Esophagus mucosa (tissue), 1 donor: ENCODE results near the gene EPB41L3. TPM values are rescaled to one million over a fixed set of nuclear protein-coding genes. Genes with fewer than 3 reads are reported as not detected.
"Not testable (repeated sequence)": the region's sequence is repeated elsewhere in the genome, so short reads cannot be mapped to it uniquely, and the experiment has no call there.

Experiments used
- ATAC-seq: fragments of 200-7000 bp; cut with Tn5 transposase; one replicate; pipeline ENCODE4 v1.9.1; 2020
- total RNA-seq: library from RNA; stranded (reverse); gene quantifications from one replicate; pipeline ENCODE4 v1.2.4, GENCODE V29; 2023
- donor health status: DM: yes; HTN: yes; CAD: no.

The EPB41L3 gene
- total RNA-seq, result 16.3 TPM

- ATAC-seq, result peak; percentile 35
Measured at GRCh38 chr18:5543773-5544389, at the start of gene EPB41L3. Gene EPB41L3 (minus strand): TSS chr18:5543997. CDS start chr18:5489183, 54,814 bp downstream.

GRCh38 chr18:5588529-5588928 lies 44.7 kb upstream of the EPB41L3 start:
- no peak for ATAC-seq

- ATAC-seq, result no peak
Measured at GRCh38 chr18:5585653-5586052, 41.9 kb upstream of the EPB41L3 start.

GRCh38 chr18:5584746-5585417 lies 41.1 kb upstream of the EPB41L3 start:
- peak; percentile 61 for ATAC-seq

- peak; percentile 44 for ATAC-seq
Measured at GRCh38 chr18:5582849-5583681, 39.3 kb upstream of the EPB41L3 start.

- ATAC-seq, result no peak
Measured at GRCh38 chr18:5582076-5582475, 38.3 kb upstream of the EPB41L3 start.

GRCh38 chr18:5574843-5575242 lies 31.0 kb upstream of the EPB41L3 start:
- no peak for ATAC-seq

- no peak for ATAC-seq
Measured at GRCh38 chr18:5571666-5572065, 27.9 kb upstream of the EPB41L3 start.

GRCh38 chr18:5570613-5571012 lies 26.8 kb upstream of the EPB41L3 start:
- not testable (repeated sequence) for ATAC-seq

GRCh38 chr18:5568416-5568815 lies 24.6 kb upstream of the EPB41L3 start:
- no peak for ATAC-seq

GRCh38 chr18:5558851-5559250 lies 15.1 kb upstream of the EPB41L3 start:
- no peak for ATAC-seq

GRCh38 chr18:5556310-5556974 lies 12.6 kb upstream of the EPB41L3 start:
- peak; percentile 88 for ATAC-seq

GRCh38 chr18:5554629-5555028 lies 10.8 kb upstream of the EPB41L3 start:
- ATAC-seq, result no peak

GRCh38 chr18:5546660-5547059 lies 2.9 kb upstream of the EPB41L3 start:
- peak; percentile 38 for ATAC-seq

GRCh38 chr18:5543036-5543680 lies 639 bp downstream of the EPB41L3 start:
- ATAC-seq, result peak; percentile 15

- no peak for ATAC-seq
Measured at GRCh38 chr18:5542515-5543035, 1.2 kb downstream of the EPB41L3 start.

GRCh38 chr18:5541644-5542043 lies 2.2 kb downstream of the EPB41L3 start:
- ATAC-seq, result no peak

- ATAC-seq, result no peak
Measured at GRCh38 chr18:5539391-5539790, 4.4 kb downstream of the EPB41L3 start.

GRCh38 chr18:5538544-5538943 lies 5.3 kb downstream of the EPB41L3 start:
- no peak for ATAC-seq

- no peak for ATAC-seq
Measured at GRCh38 chr18:5537860-5538259, 5.9 kb downstream of the EPB41L3 start.

GRCh38 chr18:5534845-5535244 lies 9.0 kb downstream of the EPB41L3 start:
- ATAC-seq, result no peak

GRCh38 chr18:5532066-5532465 lies 11.7 kb downstream of the EPB41L3 start:
- ATAC-seq, result no peak
